Activated naive CD8-positive, alpha-beta T cell treated with anti-CD3 and anti-CD28 coated beads for 36 hours (primary cell): Measurements from ENCODE around the gene PKD1. TPM values are rescaled to one million over a fixed set of nuclear protein-coding genes. Genes with fewer than 3 reads are reported as not detected.

ENCODE experiments used
- DNase-seq: peaks from one replicate; pipeline ENCODE4 v3.0.0; 2021
- H3K27ac Mint-ChIP-seq: one replicate; pipeline ENCODE4 v1.8.0; 2022; ENCODE audit warnings: mild to moderate bottlenecking, moderate library complexity, mixed read lengths
- H3K27me3 Mint-ChIP-seq: one replicate; pipeline ENCODE4 v1.8.0; 2022; ENCODE audit warnings: mild to moderate bottlenecking, mixed read lengths
- H3K36me3 Mint-ChIP-seq: one replicate; pipeline ENCODE4 v1.8.0; 2021; ENCODE audit warnings: mild to moderate bottlenecking, mixed read lengths
- H3K4me1 Mint-ChIP-seq: one replicate; pipeline ENCODE4 v1.8.0; 2021; ENCODE audit warnings: mixed read lengths
- H3K4me3 Mint-ChIP-seq: one replicate; pipeline ENCODE4 v1.8.0; 2022; ENCODE audit warnings: mild to moderate bottlenecking, moderate library complexity, mixed read lengths
- H3K9me3 Mint-ChIP-seq: one replicate; pipeline ENCODE4 v1.8.0; 2022; ENCODE audit warnings: mixed read lengths
- total RNA-seq, 2 experiments: library from RNA; stranded (reverse); gene quantifications; one replicate each; pipeline ENCODE4 v1.2.3, GENCODE V29; 2021

Gene PKD1
- total RNA-seq, 2 experiments from 2014 or later = 52.6 to 54.5 TPM

GRCh38 chr16:2061526-2061925 is 74.2 kb downstream of the PKD1 start:
- Mint-ChIP-seq H3K36me3 (peaks cover 7% of the 10 kb centered on the region), H3K9me3 (no peaks in the 10 kb centered on the region), H3K27ac (no peak overlapping the region), H3K27me3 (no peaks in the 10 kb centered on the region), H3K4me1 (no peaks in the 10 kb centered on the region), H3K4me3 (no peak overlapping the region)
- no peak for DNase-seq

- Mint-ChIP-seq H3K27me3 (no peaks in the 10 kb centered on the region), H3K4me1 (no peaks in the 10 kb centered on the region), H3K4me3 (no peak overlapping the region), H3K9me3 (no peaks in the 10 kb centered on the region), H3K27ac (no peak overlapping the region), H3K36me3 (peaks cover 3% of the 10 kb centered on the region)
- DNase-seq = no peak
Measured at GRCh38 chr16:2061023-2061422, 74.7 kb downstream of the PKD1 start.

GRCh38 chr16:2060346-2060745 is 75.4 kb downstream of the PKD1 start:
- Mint-ChIP-seq H3K4me1 (no peaks in the 10 kb centered on the region), H3K27me3 (no peaks in the 10 kb centered on the region), H3K4me3 (no peak overlapping the region), H3K27ac (no peak overlapping the region), H3K9me3 (no peaks in the 10 kb centered on the region), H3K36me3 (no peaks in the 10 kb centered on the region)
- DNase-seq = no peak

GRCh38 chr16:2058872-2059271 is 76.8 kb downstream of the PKD1 start:
- Mint-ChIP-seq H3K27me3 (no peaks in the 10 kb centered on the region), H3K4me1 (no peaks in the 10 kb centered on the region), H3K4me3 (no peak overlapping the region), H3K27ac (no peak overlapping the region), H3K9me3 (no peaks in the 10 kb centered on the region), H3K36me3 (no peaks in the 10 kb centered on the region)
- DNase-seq = no peak

- Mint-ChIP-seq H3K36me3 (no peaks in the 10 kb centered on the region), H3K27ac (no peak overlapping the region), H3K4me3 (no peak overlapping the region), H3K4me1 (no peaks in the 10 kb centered on the region), H3K27me3 (no peaks in the 10 kb centered on the region), H3K9me3 (no peaks in the 10 kb centered on the region)
- no peak for DNase-seq
Measured at GRCh38 chr16:2058420-2058819, 77.3 kb downstream of the PKD1 start.

- Mint-ChIP-seq H3K36me3 (no peaks in the 10 kb centered on the region), H3K4me1 (no peaks in the 10 kb centered on the region), H3K9me3 (no peaks in the 10 kb centered on the region), H3K27ac (no peak overlapping the region), H3K27me3 (no peaks in the 10 kb centered on the region), H3K4me3 (no peak overlapping the region)
- no peak for DNase-seq
Measured at GRCh38 chr16:2057438-2057837, 78.3 kb downstream of the PKD1 start.

- Mint-ChIP-seq H3K27me3 (no peaks in the 10 kb centered on the region), H3K36me3 (no peaks in the 10 kb centered on the region), H3K4me1 (no peaks in the 10 kb centered on the region), H3K4me3 (no peak overlapping the region), H3K27ac (no peak overlapping the region), H3K9me3 (no peaks in the 10 kb centered on the region)
- DNase-seq = no peak
Measured at GRCh38 chr16:2056681-2057407, 78.9 kb downstream of the PKD1 start.

GRCh38 chr16:2056077-2056476 is 79.6 kb downstream of the PKD1 start:
- no peak overlapping the region for H3K4me3 Mint-ChIP-seq
- no peak for DNase-seq

GRCh38 chr16:2054543-2055245 is 81.0 kb downstream of the PKD1 start:
- no peaks in the 10 kb centered on the region for H3K4me1 Mint-ChIP-seq
- H3K9me3 Mint-ChIP-seq = no peaks in the 10 kb centered on the region
- no peak for DNase-seq
- no peak overlapping the region for H3K27ac Mint-ChIP-seq
- H3K4me3 Mint-ChIP-seq = no peak overlapping the region
- H3K36me3 Mint-ChIP-seq = peaks cover 2% of the 10 kb centered on the region
- H3K27me3 Mint-ChIP-seq = no peaks in the 10 kb centered on the region

More at GRCh38 chr16:2056077-2056476, 79.6 kb downstream of the PKD1 start:
- Mint-ChIP-seq H3K27ac (no peak overlapping the region), H3K9me3 (no peaks in the 10 kb centered on the region), H3K4me1 (no peaks in the 10 kb centered on the region), H3K27me3 (no peaks in the 10 kb centered on the region), H3K36me3 (peaks cover 2% of the 10 kb centered on the region)

- Mint-ChIP-seq H3K36me3 (peaks cover 2% of the 10 kb centered on the region), H3K4me1 (peaks cover 4% of the 10 kb centered on the region), H3K27ac (no peak overlapping the region), H3K9me3 (no peaks in the 10 kb centered on the region), H3K27me3 (no peaks in the 10 kb centered on the region), H3K4me3 (no peak overlapping the region)
- DNase-seq = no peak
Measured at GRCh38 chr16:2053897-2054296, 81.8 kb downstream of the PKD1 start.

GRCh38 chr16:2053211-2053610 is 82.5 kb downstream of the PKD1 start:
- peaks cover 2% of the 10 kb centered on the region for H3K36me3 Mint-ChIP-seq
- H3K27ac Mint-ChIP-seq = no peak overlapping the region
- no peak overlapping the region for H3K4me3 Mint-ChIP-seq
- no peaks in the 10 kb centered on the region for H3K9me3 Mint-ChIP-seq
- DNase-seq = no peak
- no peaks in the 10 kb centered on the region for H3K27me3 Mint-ChIP-seq
- H3K4me1 Mint-ChIP-seq = peaks cover 9% of the 10 kb centered on the region

- Mint-ChIP-seq H3K27ac (peak overlapping the region; percentile 56), H3K9me3 (no peaks in the 10 kb centered on the region), H3K4me1 (peaks cover 16% of the 10 kb centered on the region), H3K27me3 (no peaks in the 10 kb centered on the region), H3K4me3 (peak overlapping the region; percentile 94), H3K36me3 (peaks cover 2% of the 10 kb centered on the region)
- peak; percentile 22 for DNase-seq
Measured at GRCh38 chr16:2048116-2048543, 87.6 kb downstream of the PKD1 start.

GRCh38 chr16:2047330-2048115 is 88.2 kb downstream of the PKD1 start, which contains the start of the genes NTHL1 and TSC2:
Gene NTHL1 (minus strand): TSS chr16:2047834. CDS start chr16:2047823, 11 bp downstream.
Gene TSC2 (plus strand): TSS chr16:2047985. CDS start chr16:2048616, 631 bp downstream.
- Mint-ChIP-seq H3K27ac (peak within 1 kb of the TSS; percentile 75), H3K4me3 (peak within 1 kb of the TSS; percentile 94), H3K27me3 (no peaks in the 10 kb centered on the region), H3K4me1 (peaks cover 16% of the 10 kb centered on the region), H3K36me3 (peaks cover 2% of the 10 kb centered on the region), H3K9me3 (no peaks in the 10 kb centered on the region)
- peak; percentile 97 for DNase-seq

- H3K9me3 Mint-ChIP-seq = no peaks in the 10 kb centered on the region
- peak overlapping the region; percentile 94 for H3K4me3 Mint-ChIP-seq
- H3K27ac Mint-ChIP-seq = peak overlapping the region; percentile 75
- peaks cover 2% of the 10 kb centered on the region for H3K36me3 Mint-ChIP-seq
- no peaks in the 10 kb centered on the region for H3K27me3 Mint-ChIP-seq
- no peak for DNase-seq
- peaks cover 16% of the 10 kb centered on the region for H3K4me1 Mint-ChIP-seq
Measured at GRCh38 chr16:2046893-2047329, 88.8 kb downstream of the PKD1 start.
